Spinal cord (tissue), 10 donors: ENCODE results near the gene ACCS. TPM values are rescaled to one million over a fixed set of nuclear protein-coding genes. Genes with fewer than 3 reads are reported as not detected.
A peak's percentile ranks its signal among the peaks of the same experiment; 100 is the strongest.

Experiments used
- DNase-seq, 6 donors: peaks; one replicate each; pipeline versions ENCODE4 v3.0.0 to v3.0.0-alpha.2; 2013 to 2015; ENCODE audit warnings: low spot score in 6 of 6, low read depth in 4 of 6
- H3K27ac ChIP-seq: one replicate; pipeline ENCODE4 v1.5.1; 2013; ENCODE audit warnings: low read depth, low read length, control low read depth
- H3K27me3 ChIP-seq: one replicate; pipeline ENCODE4 v1.6.1; 2013; ENCODE audit warnings: low read length; ENCODE audit not compliant: control insufficient read depth, insufficient read depth
- H3K36me3 ChIP-seq: one replicate; pipeline ENCODE4 v1.6.1; 2013; ENCODE audit warnings: low read length; ENCODE audit not compliant: control insufficient read depth, insufficient read depth
- H3K4me1 ChIP-seq: one replicate; pipeline ENCODE4 v1.6.1; 2013; ENCODE audit warnings: low read length; ENCODE audit not compliant: control insufficient read depth, insufficient read depth
- H3K4me3 ChIP-seq: one replicate; pipeline ENCODE4 v1.5.1; 2013; ENCODE audit warnings: low read depth, low read length, control low read depth
- H3K9me3 ChIP-seq: one replicate; pipeline ENCODE4 v1.6.1; 2013; ENCODE audit warnings: low read length; ENCODE audit not compliant: control insufficient read depth, insufficient read depth
- WGBS: methylation state at CpG from one replicate; pipeline ENCODE4 v1.1.5; 2013; ENCODE audit warnings: missing lambda C conversion rate; ENCODE audit not compliant: insufficient coverage; 5-methylcytosine and 5-hydroxymethylcytosine counted together
- long read RNA-seq, 4 donors: transcript quantifications; one replicate each; lab custom pipeline, GENCODE V29; 2026
- polyA plus RNA-seq, 2 donors: library from polyadenylated mRNA; unstranded; fragments of 120-200 nt; gene quantifications; one replicate each; pipeline ENCODE4 v1.2.1, GENCODE V29; 2013; ENCODE audit not compliant: insufficient read length in 2 of 2
- total RNA-seq, 2 donors: library from RNA; depleted of rRNA in 1 of 2; stranded (reverse); fragments of 120-200 nt in 1 of 2; fragments of >200 nt in 1 of 2; gene quantifications; one replicate each; pipeline versions ENCODE4 v1.2.3 to v1.2.4, GENCODE V29; 2013 to 2014
- donor health status: healthy.

The ACCS gene, protein sequence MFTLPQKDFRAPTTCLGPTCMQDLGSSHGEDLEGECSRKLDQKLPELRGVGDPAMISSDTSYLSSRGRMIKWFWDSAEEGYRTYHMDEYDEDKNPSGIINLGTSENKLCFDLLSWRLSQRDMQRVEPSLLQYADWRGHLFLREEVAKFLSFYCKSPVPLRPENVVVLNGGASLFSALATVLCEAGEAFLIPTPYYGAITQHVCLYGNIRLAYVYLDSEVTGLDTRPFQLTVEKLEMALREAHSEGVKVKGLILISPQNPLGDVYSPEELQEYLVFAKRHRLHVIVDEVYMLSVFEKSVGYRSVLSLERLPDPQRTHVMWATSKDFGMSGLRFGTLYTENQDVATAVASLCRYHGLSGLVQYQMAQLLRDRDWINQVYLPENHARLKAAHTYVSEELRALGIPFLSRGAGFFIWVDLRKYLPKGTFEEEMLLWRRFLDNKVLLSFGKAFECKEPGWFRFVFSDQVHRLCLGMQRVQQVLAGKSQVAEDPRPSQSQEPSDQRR
- total RNA-seq (10 to 100 TPM; 17.8 to 28.1 TPM), polyA plus RNA-seq (10 to 100 TPM; 15.3 to 26.9 TPM)
- long read RNA-seq, donor 1, result 0 reads
- long read RNA-seq, donor 2, result 0 reads
- long read RNA-seq, donor 3, result 0 reads
- long read RNA-seq, donor 4, result 0 reads

- peak within 1 kb of the TSS; percentile 74 for H3K4me3 ChIP-seq
- WGBS, result under 1% methylated on average over 68 of the region's 70 CpGs
- peak; percentile 72 to 96 (median 79) for DNase-seq
- peaks cover 2% of the 10 kb centered on the region for H3K36me3 ChIP-seq
- no peaks in the 10 kb centered on the region for H3K27me3 ChIP-seq
- no peaks in the 10 kb centered on the region for H3K9me3 ChIP-seq
- peaks cover 10% of the 10 kb centered on the region for H3K4me1 ChIP-seq
- H3K27ac ChIP-seq, result peak within 1 kb of the TSS; percentile 90
Observed at GRCh38 chr11:44065841-44066731, at the start of gene ACCS. Gene ACCS (plus strand): TSS chr11:44066270. CDS start chr11:44067628, 1,358 bp downstream.

- H3K36me3 ChIP-seq, result no peaks in the 10 kb centered on the region
- no peak for DNase-seq
- no peaks in the 10 kb centered on the region for H3K4me1 ChIP-seq
- no peak overlapping the region for H3K27ac ChIP-seq
- H3K4me3 ChIP-seq, result no peak overlapping the region
- no peaks in the 10 kb centered on the region for H3K27me3 ChIP-seq
- WGBS, result 92% methylated on average over 2 of the region's 2 CpGs
- H3K9me3 ChIP-seq, result no peaks in the 10 kb centered on the region
Observed at GRCh38 chr11:44016546-44017442, 49.3 kb upstream of the ACCS start.

DNA sequence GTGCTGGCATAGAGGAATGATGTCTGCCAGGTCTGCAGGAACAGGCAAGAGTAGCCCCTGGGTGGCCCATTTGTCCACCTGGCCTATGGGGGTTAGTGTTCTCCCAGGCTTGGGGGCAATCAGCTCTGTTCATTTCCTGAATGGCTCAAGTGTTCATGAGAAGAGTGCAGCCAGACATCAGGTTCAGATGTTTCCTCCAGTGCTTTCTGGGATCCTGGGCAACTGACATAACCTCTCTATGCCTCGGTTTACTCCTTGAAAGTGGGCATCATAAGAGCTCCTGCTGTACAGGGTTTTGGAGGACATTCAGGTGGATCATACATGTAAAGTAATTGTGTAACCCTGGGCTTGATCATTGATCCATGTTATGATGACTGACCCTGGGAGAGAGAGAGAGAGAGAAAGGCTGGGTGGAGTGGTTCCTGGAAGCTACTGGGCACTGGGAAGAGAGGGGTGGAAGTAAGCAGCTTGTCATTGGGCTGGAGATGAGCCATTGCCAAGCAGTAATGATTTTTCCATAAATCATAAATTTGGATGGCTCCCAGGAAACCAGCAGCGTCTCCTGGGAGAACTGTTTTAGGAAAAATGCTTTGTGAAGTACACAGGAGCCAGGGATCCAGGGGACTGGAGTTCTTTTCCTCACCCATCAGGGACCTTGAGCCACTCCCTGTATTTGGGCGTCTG, 48.5 kb upstream of the ACCS start:
- H3K27ac ChIP-seq, result no peak overlapping the region
- no peaks in the 10 kb centered on the region for H3K4me1 ChIP-seq

GRCh38 chr11:44018127-44018521, 47.9 kb upstream of the ACCS start:
- no peak overlapping the region for H3K4me3 ChIP-seq

More for the DNA sequence above, 48.5 kb upstream of the ACCS start:
- no peaks in the 10 kb centered on the region for H3K9me3 ChIP-seq
- H3K27me3 ChIP-seq, result no peaks in the 10 kb centered on the region
- DNase-seq, result no peak
- H3K4me3 ChIP-seq, result no peak overlapping the region
- H3K36me3 ChIP-seq, result no peaks in the 10 kb centered on the region
- 72% methylated on average over 2 of the region's 3 CpGs for WGBS

GRCh38 chr11:44018829-44019228, 47.2 kb upstream of the ACCS start:
- WGBS, result no CpG with 5 or more reads among the region's 2 CpGs
- no peak for DNase-seq
- no peaks in the 10 kb centered on the region for H3K27me3 ChIP-seq
- no peaks in the 10 kb centered on the region for H3K4me1 ChIP-seq
- H3K27ac ChIP-seq, result no peak overlapping the region
- H3K4me3 ChIP-seq, result no peak overlapping the region
- H3K36me3 ChIP-seq, result no peaks in the 10 kb centered on the region
- no peaks in the 10 kb centered on the region for H3K9me3 ChIP-seq

More at GRCh38 chr11:44018127-44018521, 47.9 kb upstream of the ACCS start:
- H3K27ac ChIP-seq, result no peak overlapping the region
- no peaks in the 10 kb centered on the region for H3K27me3 ChIP-seq
- no peaks in the 10 kb centered on the region for H3K9me3 ChIP-seq
- H3K36me3 ChIP-seq, result no peaks in the 10 kb centered on the region
- no peak for DNase-seq
- no peaks in the 10 kb centered on the region for H3K4me1 ChIP-seq
- 3% methylated on average over 3 of the region's 4 CpGs for WGBS

DNA sequence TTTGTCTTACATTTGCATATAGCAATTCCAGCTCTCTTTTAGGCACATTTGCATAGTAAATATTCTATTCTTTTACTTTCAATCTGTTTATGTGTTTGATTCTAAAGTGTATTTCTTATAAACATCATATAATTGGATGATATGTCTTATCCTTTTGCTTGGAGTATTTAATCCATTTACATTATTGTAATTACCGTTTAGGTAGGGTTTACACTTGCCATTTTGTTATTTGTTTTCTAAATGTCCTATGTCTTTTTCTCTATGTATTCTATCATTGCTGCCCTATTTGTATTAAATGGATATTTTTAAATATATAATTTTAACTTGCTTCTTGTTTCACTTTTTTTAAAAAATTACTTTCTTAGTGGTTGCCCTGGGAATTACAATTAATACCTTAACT, 41.1 kb upstream of the ACCS start:
- Histone ChIP-seq H3K4me3 (no peak overlapping the region), H3K27me3 (no peaks in the 10 kb centered on the region), H3K27ac (no peak overlapping the region), H3K4me1 (no peaks in the 10 kb centered on the region), H3K36me3 (no peaks in the 10 kb centered on the region), H3K9me3 (no peaks in the 10 kb centered on the region)
- DNase-seq, result no peak
- no CpG with 5 or more reads among the region's 1 CpG for WGBS

DNA sequence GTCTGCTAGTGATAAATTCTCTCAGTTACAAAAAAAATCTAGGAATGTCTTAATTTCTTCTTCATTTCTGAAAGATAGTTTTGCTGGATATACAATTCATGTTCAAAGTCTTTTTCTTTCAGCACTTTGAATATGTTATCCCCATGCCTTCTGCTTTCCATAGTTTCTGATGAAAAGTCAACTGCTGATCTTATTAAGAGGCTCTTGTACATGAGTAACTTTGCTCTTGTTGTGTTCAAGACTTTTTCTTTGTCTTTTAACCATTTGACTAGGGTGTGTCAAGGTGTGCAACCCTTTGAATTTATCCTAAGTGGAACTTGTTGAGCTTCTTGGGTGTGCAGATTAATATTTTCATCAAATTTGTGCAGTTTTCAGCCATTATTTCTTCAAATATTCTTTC, 40.3 kb upstream of the ACCS start:
- Histone ChIP-seq H3K4me3 (no peak overlapping the region), H3K4me1 (peaks cover 3% of the 10 kb centered on the region), H3K27ac (no peak overlapping the region), H3K27me3 (no peaks in the 10 kb centered on the region), H3K9me3 (no peaks in the 10 kb centered on the region), H3K36me3 (no peaks in the 10 kb centered on the region)
- DNase-seq, result no peak

DNA sequence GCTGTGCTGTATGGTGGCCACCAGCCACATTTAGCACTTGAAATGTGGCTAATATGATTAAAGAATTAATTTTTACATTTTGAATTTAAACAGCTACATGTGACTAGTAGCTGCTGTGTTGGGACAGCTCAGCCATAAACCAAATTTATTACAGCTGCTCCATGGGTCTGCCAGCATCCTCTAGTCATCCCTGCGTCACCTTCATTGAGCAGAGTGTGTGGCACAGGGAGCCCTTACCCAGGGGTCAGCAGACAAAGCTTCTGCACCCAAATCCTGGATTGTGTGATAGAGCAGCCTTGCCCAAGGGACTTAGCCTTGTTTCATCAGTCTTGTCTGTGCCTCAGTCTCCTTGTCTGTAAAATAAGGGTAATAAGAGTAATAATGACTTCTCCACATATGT, 37.7 kb upstream of the ACCS start:
- H3K4me1 ChIP-seq, result peaks cover 17% of the 10 kb centered on the region
- no peak overlapping the region for H3K4me3 ChIP-seq
- H3K9me3 ChIP-seq, result no peaks in the 10 kb centered on the region
- no peak for DNase-seq
- H3K36me3 ChIP-seq, result no peaks in the 10 kb centered on the region
- no peaks in the 10 kb centered on the region for H3K27me3 ChIP-seq
- no peak overlapping the region for H3K27ac ChIP-seq
- WGBS, result 67% methylated on average over 1 of the region's 1 CpG
